ENCODE data around the gene DYDC2. TPM values are rescaled to one million over a fixed set of nuclear protein-coding genes. Genes with fewer than 3 reads are reported as not detected.

The DYDC2 gene
- total and polyA plus RNA-seq, 4 donors: 0.14 to 2.0 (median 0.25) TPM

- no peaks in the 10 kb centered on the region for H3K27me3 ChIP-seq (ENCODE audit: control insufficient read depth in 4 of 4, insufficient read depth in 4 of 4, low read length in 3 of 4)
- no peak for TF ChIP-seq CTCF (IDR thresholded peaks at IDR 0.05; ENCODE audit: low read depth, low read length, missing input control)
- no peak for TF ChIP-seq ATF3 (IDR thresholded peaks at IDR 0.05)
- TF ChIP-seq MAX (IDR thresholded peaks at IDR 0.05): no peak
- no peak for TF ChIP-seq HNF4A (conservative IDR thresholded peaks at IDR 0.05)
- no peak for TF ChIP-seq FOXA2 (IDR thresholded peaks at IDR 0.05)
- no peak for TF ChIP-seq HNF4G (IDR thresholded peaks at IDR 0.05)
- no peak for TF ChIP-seq GABPA (IDR thresholded peaks at IDR 0.05 in 1 of 2, conservative IDR thresholded peaks at IDR 0.05 in 1 of 2)
- TF ChIP-seq JUND (IDR thresholded peaks at IDR 0.05): no peak
- no peak for TF ChIP-seq RXRA (IDR thresholded peaks at IDR 0.05)
- TF ChIP-seq RAD21 (IDR thresholded peaks at IDR 0.05): no peak
- TF ChIP-seq FOXA1 (IDR thresholded peaks at IDR 0.05): no peak
- TF ChIP-seq YY1 (IDR thresholded peaks at IDR 0.05): no peak
- no peak for TF ChIP-seq ZBTB33 (IDR thresholded peaks at IDR 0.05)
- no peak for TF ChIP-seq REST (IDR thresholded peaks at IDR 0.05)
- TF ChIP-seq TAF1 (conservative IDR thresholded peaks at IDR 0.05): no peak
- no peak for TF ChIP-seq NR2F2 (IDR thresholded peaks at IDR 0.05)
- TF ChIP-seq EGR1 (IDR thresholded peaks at IDR 0.05; ENCODE audit: low read depth in 2 of 2): no peak
- no peak for TF ChIP-seq SP1 (IDR thresholded peaks at IDR 0.05)
- 98% methylated on average over 21 of the region's 21 CpGs for WGBS
- no peak overlapping the region for H3K27ac ChIP-seq (ENCODE audit: low read depth in 1 of 2, low read length in 2 of 2)
- peaks cover 2 to 14% (median 8%) of the 10 kb centered on the region in 4 donors for H3K4me1 ChIP-seq (ENCODE audit: control insufficient read depth in 4 of 4, insufficient read depth in 4 of 4, low read length in 3 of 4)
- no peak overlapping the region for H3K9ac ChIP-seq (ENCODE audit: low read depth in 1 of 2, low read length in 2 of 2)
- H3K4me3 ChIP-seq (ENCODE audit: low read depth in 1 of 3, low read length in 3 of 3): no peak overlapping the region
- no peak for DNase-seq (ENCODE audit: low spot score)
- no peaks in the 10 kb centered on the region for H3K36me3 ChIP-seq (ENCODE audit: control insufficient read depth in 4 of 4, insufficient read depth in 3 of 4, low read depth in 1 of 4, low read length in 3 of 4)
- H3K9me3 ChIP-seq (ENCODE audit: control insufficient read depth in 4 of 4, low read length in 3 of 4): peaks cover 0 to 2% (median 0%) of the 10 kb centered on the region in 4 donors
Observed at GRCh38 chr10:80315391-80315790, 41.2 kb upstream of the DYDC2 start.
